Measurements from ENCODE around the gene NELFA.
"Not testable (repeated sequence)": the region's sequence is repeated elsewhere in the genome, so short reads cannot be mapped to it uniquely, and the experiment has no call there.

The NELFA gene

GRCh38 chr4:2009651-2010233, 968 bp upstream of the NELFA start:
- peak overlapping the region; percentile 79 for H3K4me3 ChIP-seq (ENCODE audit: low read depth, low read length)
- no peak for TF ChIP-seq CTCF (IDR thresholded peaks at IDR 0.05; ENCODE audit: low read depth, low read length, missing control alignments)
- DNase-seq (ENCODE audit: low read depth) = peak; percentile 7

GRCh38 chr4:2008671-2008920, 178 bp downstream of the NELFA start:
- DNase-seq (ENCODE audit: low read depth) = no peak
- peak overlapping the region; percentile 79 for H3K4me3 ChIP-seq (ENCODE audit: low read depth, low read length)
- TF ChIP-seq CTCF (IDR thresholded peaks at IDR 0.05; ENCODE audit: low read depth, low read length, missing control alignments) = no peak

- H3K4me3 ChIP-seq (ENCODE audit: low read depth, low read length) = peak overlapping the region; percentile 79
- DNase-seq (ENCODE audit: low read depth) = no peak
- no peak for TF ChIP-seq CTCF (IDR thresholded peaks at IDR 0.05; ENCODE audit: low read depth, low read length, missing control alignments)
Observed at GRCh38 chr4:2007804-2008670, 737 bp downstream of the NELFA start.

GRCh38 chr4:2006956-2007653, 1.7 kb downstream of the NELFA start:
- no peak for DNase-seq (ENCODE audit: low read depth)

GRCh38 chr4:2006367-2006766, 2.4 kb downstream of the NELFA start:
- no peak for DNase-seq (ENCODE audit: low read depth)
- TF ChIP-seq CTCF (IDR thresholded peaks at IDR 0.05; ENCODE audit: low read depth, low read length, missing control alignments) = no peak
- H3K4me3 ChIP-seq (ENCODE audit: low read depth, low read length) = no peak overlapping the region

More at GRCh38 chr4:2006956-2007653, 1.7 kb downstream of the NELFA start:
- TF ChIP-seq CTCF (IDR thresholded peaks at IDR 0.05; ENCODE audit: low read depth, low read length, missing control alignments) = no peak
- peak overlapping the region; percentile 79 for H3K4me3 ChIP-seq (ENCODE audit: low read depth, low read length)

- DNase-seq (ENCODE audit: low read depth); H3K4me3 ChIP-seq (ENCODE audit: low read depth, low read length): not testable (repeated sequence)
Observed at GRCh38 chr4:2003361-2003760, 5.4 kb downstream of the NELFA start.

GRCh38 chr4:1999308-1999707, 9.5 kb downstream of the NELFA start:
- DNase-seq (ENCODE audit: low read depth); H3K4me3 ChIP-seq (ENCODE audit: low read depth, low read length): not testable (repeated sequence)

- TF ChIP-seq CTCF (IDR thresholded peaks at IDR 0.05; ENCODE audit: low read depth, low read length, missing control alignments) = no peak
- DNase-seq (ENCODE audit: low read depth) = no peak
- no peak overlapping the region for H3K4me3 ChIP-seq (ENCODE audit: low read depth, low read length)
Observed at GRCh38 chr4:1998296-1998695, 10.5 kb downstream of the NELFA start.

All from GM12864 (cell line).